Keratinocyte (primary cell): ENCODE measurements around the gene SMYD4. TPM values are rescaled to one million over a fixed set of nuclear protein-coding genes. Genes with fewer than 3 reads are reported as not detected.
"Not testable (repeated sequence)": the region's sequence is repeated elsewhere in the genome, so short reads cannot be mapped to it uniquely, and the experiment has no call there.

Experiments used
- DNase-seq: peaks from one replicate; pipeline ENCODE4 v3.0.0-alpha.2; 2011; ENCODE audit warnings: low read depth, missing footprints, low spot score
- FAIRE-seq: peaks from 2 replicates; lab custom pipeline; 2011; peaks lifted over from hg19 to GRCh38; lab: Jason Lieb, UNC
- H2AFZ ChIP-seq: 2 replicates; pipeline ENCODE4 v1.6.0; 2012; ENCODE audit warnings: low read length, control low read depth, inconsistent platforms; ENCODE audit not compliant: control insufficient read depth
- H3K27ac ChIP-seq: 2 replicates; pipeline ENCODE4 v1.5.1; 2011; ENCODE audit warnings: low read length; ENCODE audit not compliant: control insufficient read depth, insufficient read depth
- H3K27me3 ChIP-seq: 3 replicates; pipeline ENCODE4 v1.6.0; 2011; ENCODE audit warnings: low read length; ENCODE audit not compliant: control insufficient read depth, insufficient read depth; ENCODE audit errors: extremely low read depth
- H3K36me3 ChIP-seq, 2 experiments: 2 replicates in 1 of 2; 3 replicates in 1 of 2; pipeline ENCODE4 v1.5.1; 2011; ENCODE audit warnings: low read length in 2 of 2, mild to moderate bottlenecking in 1 of 2; ENCODE audit not compliant: control insufficient read depth in 2 of 2, insufficient read depth in 2 of 2; ENCODE audit errors: extremely low read depth in 1 of 2
- H3K4me1 ChIP-seq: 3 replicates; pipeline ENCODE4 v1.5.1; 2011; ENCODE audit warnings: low read length; ENCODE audit not compliant: control insufficient read depth, insufficient read depth; ENCODE audit errors: extremely low read depth
- H3K4me2 ChIP-seq: 3 replicates; pipeline ENCODE4 v1.6.0; 2011; ENCODE audit warnings: low read depth, low read length; ENCODE audit not compliant: control insufficient read depth, insufficient read depth; ENCODE audit errors: extremely low read depth
- H3K4me3 ChIP-seq, 3 experiments: fragments of 200-600 bp in 1 of 3; sonication (generic) in 1 of 3; 2 replicates in 2 of 3; 3 replicates in 1 of 3; pipeline ENCODE4 v1.5.1; 2011 to 2016; ENCODE audit warnings: low read length in 3 of 3, mild to moderate bottlenecking in 3 of 3, control low read depth in 2 of 3, inconsistent platforms in 1 of 3, low read depth in 1 of 3, mixed read lengths in 1 of 3, mixed run types in 1 of 3, moderate library complexity in 1 of 3; ENCODE audit not compliant: control insufficient read depth in 2 of 3, insufficient read depth in 2 of 3; ENCODE audit errors: extremely low read depth in 1 of 3
- H3K79me2 ChIP-seq: 2 replicates; pipeline ENCODE4 v1.6.0; 2012; ENCODE audit warnings: low read length; ENCODE audit not compliant: control insufficient read depth, insufficient read depth
- H3K9ac ChIP-seq: 3 replicates; pipeline ENCODE4 v1.6.0; 2011; ENCODE audit warnings: low read length; ENCODE audit not compliant: control insufficient read depth, insufficient read depth; ENCODE audit errors: extremely low read depth
- H3K9me1 ChIP-seq: 3 replicates; pipeline ENCODE4 v1.6.0; 2011; ENCODE audit warnings: low read length; ENCODE audit not compliant: control insufficient read depth, insufficient read depth; ENCODE audit errors: extremely low read depth
- H3K9me3 ChIP-seq: 2 replicates; pipeline ENCODE4 v1.5.1; 2012; ENCODE audit warnings: low read depth, low read length; ENCODE audit not compliant: control insufficient read depth
- H4K20me1 ChIP-seq: 3 replicates; pipeline ENCODE4 v1.6.0; 2011; ENCODE audit warnings: low read length; ENCODE audit not compliant: control insufficient read depth, insufficient read depth; ENCODE audit errors: extremely low read depth
- CTCF ChIP-seq, 3 experiments: IDR thresholded peaks in 1 of 3; conservative IDR thresholded peaks in 1 of 3; optimal IDR thresholded peaks in 1 of 3; 2 replicates in 2 of 3; 3 replicates in 1 of 3; pipeline versions ENCODE3 to v1.5.1; 2011; ENCODE audit warnings: low read length in 3 of 3, mild to moderate bottlenecking in 3 of 3, moderate library complexity in 2 of 3, control low read depth in 1 of 3, inconsistent platforms in 1 of 3; ENCODE audit not compliant: insufficient read depth in 2 of 3; ENCODE audit errors: extremely low read depth in 1 of 3
- EZH2 ChIP-seq: IDR thresholded peaks from one replicate; pipeline ENCODE4 v1.6.1; 2012; ENCODE audit warnings: inconsistent platforms, mild to moderate bottlenecking, low read length, moderate library complexity
- dilution Hi-C: fragments of 300-500 bp; cut with MboI; formaldehyde crosslinking; loops from one replicate; pipeline ENCODE4 v1.7.0; 2020; ENCODE audit warnings: low sequenced_read_pairs; ENCODE audit not compliant: extremely low pct_ligation_motif_present
- polyA plus RNA-seq, 5 experiments: library from polyadenylated mRNA; depleted of rRNA in 3 of 5; stranded (reverse) in 3 of 5; stranded (forward) in 1 of 5; unstranded in 1 of 5; fragments of >200 nt; gene quantifications; 1 replicate in 1 of 5; 2 replicates in 3 of 5; 3 replicates in 1 of 5; pipeline versions ENCODE4 v1.2.1 to v1.2.3, GENCODE V29; 2011 to 2012; ENCODE audit warnings: missing spikeins in 2 of 5, low read depth in 1 of 5, low replicate concordance in 1 of 5

Gene SMYD4
- polyA plus RNA-seq, 1 donor (not counting 4 experiments of a cell fraction or from before 2014, with no cell fraction given): 6.3 TPM

- peaks cover 7 to 14% of the 10 kb centered on the region in 2 experiments for H3K36me3 ChIP-seq
- no peaks in the 10 kb centered on the region for H4K20me1 ChIP-seq
- H3K27me3 ChIP-seq: no peaks in the 10 kb centered on the region
- FAIRE-seq: no peak
- no peaks in the 10 kb centered on the region for H3K79me2 ChIP-seq
- peaks cover 26% of the 10 kb centered on the region for H3K4me1 ChIP-seq
- H3K9ac ChIP-seq: no peak overlapping the region
- DNase-seq: no peak
- H3K4me2 ChIP-seq: no peak overlapping the region
- H3K9me1 ChIP-seq: no peaks in the 10 kb centered on the region
- dilution Hi-C loops: no loop called here
- H3K9me3 ChIP-seq: no peaks in the 10 kb centered on the region
- TF ChIP-seq CTCF (optimal IDR thresholded peaks at IDR 0.05 in 1 of 3, IDR thresholded peaks at IDR 0.05 in 1 of 3, conservative IDR thresholded peaks at IDR 0.05 in 1 of 3; ENCODE audit: extremely low read depth in 1 of 3, insufficient read depth in 2 of 3, low read length in 3 of 3) (no peak), EZH2 (no peak)
- peak overlapping the region; percentile 30 for H3K27ac ChIP-seq
- no peak overlapping the region for H3K4me3 ChIP-seq
- H2AFZ ChIP-seq: no peak overlapping the region
Observed at GRCh38 chr17:1773696-1774181, 56.0 kb downstream of the SMYD4 start.

- H3K4me2 ChIP-seq, H3K9me1 ChIP-seq, H2AFZ ChIP-seq, H3K9ac ChIP-seq, H3K79me2 ChIP-seq, H3K27me3 ChIP-seq, dilution Hi-C loops, H3K4me3 ChIP-seq, DNase-seq, H3K9me3 ChIP-seq, H4K20me1 ChIP-seq, FAIRE-seq: not testable (repeated sequence)
- Histone ChIP-seq H3K4me1 (peaks cover 26% of the 10 kb centered on the region), H3K36me3 (peaks cover 3 to 10% of the 10 kb centered on the region in 2 experiments), H3K27ac (peak overlapping the region; percentile 30)
Observed at GRCh38 chr17:1773000-1773695, 56.6 kb downstream of the SMYD4 start.
